Measurements from ENCODE around the gene ELMO1.

ELMO1 gene

DNA sequence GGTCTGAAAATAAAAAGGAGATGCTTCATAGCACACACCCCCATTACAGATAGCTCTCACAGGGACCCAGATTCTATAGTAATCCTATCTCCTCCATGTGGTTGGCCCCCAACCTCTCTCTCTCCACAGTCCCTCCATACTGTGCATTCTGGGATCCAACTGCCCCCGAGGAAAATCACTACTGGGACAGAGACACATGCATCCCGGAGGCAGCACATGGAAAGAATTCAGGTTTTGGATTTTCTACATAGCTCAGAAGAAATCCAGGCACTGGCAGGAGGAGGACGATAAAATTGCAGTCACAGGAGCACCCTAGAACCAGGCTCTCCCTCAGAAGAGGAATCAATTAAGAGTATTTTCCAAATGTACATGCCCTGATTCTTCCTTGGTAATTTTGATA is 239.5 kb downstream of the ELMO1 start:
- no peak for DNase-seq

DNA sequence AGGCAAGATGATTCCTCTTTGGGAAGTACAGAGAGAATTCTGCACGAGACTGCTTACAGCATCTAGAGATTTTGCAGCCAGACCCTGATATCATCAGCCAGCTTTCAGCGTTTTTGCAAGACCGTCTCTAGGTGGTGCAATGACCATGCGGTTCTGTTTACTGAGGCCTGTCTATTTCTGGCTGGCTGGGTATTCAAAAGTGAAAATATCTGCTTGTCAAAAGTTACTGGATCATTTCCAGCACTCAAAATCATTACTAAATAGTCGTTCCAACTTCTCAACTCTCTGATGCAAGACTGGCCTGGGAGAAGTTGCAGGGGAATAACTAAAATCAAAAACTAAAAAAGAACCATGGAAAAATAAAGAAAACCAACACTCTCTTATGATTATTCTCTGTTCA is 240.1 kb downstream of the ELMO1 start:
- DNase-seq = peak; percentile 9

DNA sequence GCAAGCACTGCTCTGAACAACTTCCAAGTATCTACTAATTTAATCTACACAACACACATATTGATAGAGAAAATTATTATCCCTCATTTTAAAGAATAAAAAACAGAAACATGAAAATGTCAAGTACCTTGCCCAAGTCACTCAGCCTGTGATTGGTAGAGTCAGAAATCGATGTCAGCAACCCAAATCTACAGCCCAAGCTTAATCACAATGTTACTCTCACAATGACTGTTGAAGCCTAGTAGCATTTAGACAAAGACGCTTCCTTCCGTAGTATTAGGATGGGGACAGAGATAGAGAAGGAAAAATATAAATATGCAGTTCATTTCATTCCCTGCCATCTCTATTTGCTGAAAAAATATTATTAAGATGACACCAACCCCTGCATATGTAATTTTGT is 242.5 kb downstream of the ELMO1 start:
- DNase-seq = no peak

DNA sequence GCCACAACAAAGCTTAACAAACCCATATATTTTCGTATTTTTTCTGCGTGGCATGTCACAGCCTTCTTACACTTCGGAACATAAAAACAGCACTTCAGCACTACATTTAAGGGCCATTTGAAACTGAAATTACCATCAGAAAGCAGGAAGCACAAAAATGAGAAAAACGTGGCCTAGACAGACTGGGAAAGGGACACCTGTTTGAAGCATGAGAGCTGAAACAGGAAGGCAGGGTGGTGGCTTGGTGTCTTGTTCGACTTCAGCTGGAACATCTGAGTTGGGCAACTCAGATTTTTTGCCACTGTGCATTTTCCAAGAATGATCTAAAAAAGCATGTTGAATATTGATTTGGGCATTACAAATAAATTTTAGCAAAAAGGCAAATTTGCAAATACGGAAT is 243.2 kb downstream of the ELMO1 start:
- no peak for DNase-seq

DNA sequence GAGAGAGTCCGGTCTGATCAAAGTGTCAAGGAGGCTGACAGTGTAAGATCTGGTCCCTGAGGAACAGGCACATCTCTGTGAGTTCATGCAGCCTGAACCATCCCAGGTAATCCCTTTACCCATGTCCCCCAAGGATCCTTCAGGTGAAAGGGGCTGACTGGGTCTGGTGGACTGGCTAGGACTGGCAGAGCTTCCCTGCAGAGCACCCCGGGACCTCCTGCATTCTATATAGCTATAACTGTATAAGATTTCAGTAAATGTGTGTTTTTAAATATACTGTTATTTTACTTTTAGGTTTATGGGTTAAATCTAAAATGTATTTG is 246.8 kb downstream of the ELMO1 start:
- DNase-seq = no peak

DNA sequence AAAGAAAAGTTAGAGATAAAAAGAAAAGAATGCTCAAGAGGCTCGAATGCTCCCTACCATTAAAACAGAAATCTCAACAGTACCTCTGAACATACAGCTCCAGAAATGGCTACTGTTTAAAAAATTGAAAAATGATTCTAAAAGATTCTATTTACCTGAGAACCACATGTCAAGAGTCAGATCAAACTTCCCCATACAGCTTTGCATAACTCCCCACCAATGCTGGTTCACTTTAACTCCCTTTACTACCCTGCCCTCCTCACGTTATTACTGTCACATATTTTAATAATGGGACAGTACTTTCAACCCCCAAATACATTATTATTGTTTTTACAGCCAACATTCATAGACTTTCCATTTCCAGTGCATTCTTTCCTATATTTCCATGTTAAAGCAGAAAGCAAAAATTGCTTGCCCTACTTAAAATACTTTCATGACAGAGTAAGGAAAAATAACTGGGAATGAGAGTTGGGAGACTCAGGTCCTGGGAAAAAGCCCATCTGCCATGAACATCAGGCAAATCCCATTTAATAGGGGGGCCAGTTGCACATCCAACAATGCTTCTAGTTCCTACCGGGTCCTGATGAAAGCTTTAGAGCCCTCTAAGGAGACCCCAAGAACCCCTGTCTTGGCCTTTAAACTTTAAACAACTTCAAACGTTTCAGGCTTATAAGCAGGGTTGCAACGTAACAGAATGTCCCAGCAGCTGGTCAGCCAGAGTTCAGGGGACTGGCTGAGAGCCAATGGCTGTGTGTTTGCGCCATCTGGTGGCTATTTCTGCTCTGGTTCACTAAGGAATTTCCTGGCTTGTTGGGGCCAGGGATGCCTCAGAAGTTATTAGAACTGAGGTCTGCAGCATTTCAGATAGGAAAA is 247.4 kb downstream of the ELMO1 start:
- DNase-seq = peak; percentile 54

DNA sequence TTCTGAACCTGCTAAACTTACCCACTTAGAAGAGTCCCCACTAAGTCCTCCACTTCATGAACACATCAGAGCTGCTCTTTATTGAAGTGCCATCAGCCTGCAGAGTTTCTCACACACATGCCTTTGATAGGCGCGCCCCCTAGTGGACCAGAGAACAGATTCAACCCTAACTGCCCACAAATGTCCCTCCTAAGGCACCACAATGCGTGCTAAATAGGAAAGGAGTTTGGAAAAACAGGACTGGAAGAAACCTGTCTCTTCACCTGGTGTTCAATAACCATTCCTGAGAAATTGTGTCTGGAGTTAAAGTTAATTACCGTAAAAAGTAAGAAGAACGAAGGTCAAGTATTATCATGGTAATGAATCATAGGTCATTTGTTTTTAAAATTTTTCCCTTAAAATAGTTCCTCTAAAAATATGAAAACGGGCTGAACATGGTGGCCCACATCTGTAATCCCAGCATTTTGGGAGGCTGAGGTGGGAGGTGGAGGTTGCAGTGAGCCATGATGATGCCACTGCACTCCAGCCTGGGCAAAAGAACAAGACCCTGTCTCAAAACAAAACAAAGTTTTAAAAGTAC is 249.7 kb downstream of the ELMO1 start:
- peak; percentile 73 for DNase-seq

DNA sequence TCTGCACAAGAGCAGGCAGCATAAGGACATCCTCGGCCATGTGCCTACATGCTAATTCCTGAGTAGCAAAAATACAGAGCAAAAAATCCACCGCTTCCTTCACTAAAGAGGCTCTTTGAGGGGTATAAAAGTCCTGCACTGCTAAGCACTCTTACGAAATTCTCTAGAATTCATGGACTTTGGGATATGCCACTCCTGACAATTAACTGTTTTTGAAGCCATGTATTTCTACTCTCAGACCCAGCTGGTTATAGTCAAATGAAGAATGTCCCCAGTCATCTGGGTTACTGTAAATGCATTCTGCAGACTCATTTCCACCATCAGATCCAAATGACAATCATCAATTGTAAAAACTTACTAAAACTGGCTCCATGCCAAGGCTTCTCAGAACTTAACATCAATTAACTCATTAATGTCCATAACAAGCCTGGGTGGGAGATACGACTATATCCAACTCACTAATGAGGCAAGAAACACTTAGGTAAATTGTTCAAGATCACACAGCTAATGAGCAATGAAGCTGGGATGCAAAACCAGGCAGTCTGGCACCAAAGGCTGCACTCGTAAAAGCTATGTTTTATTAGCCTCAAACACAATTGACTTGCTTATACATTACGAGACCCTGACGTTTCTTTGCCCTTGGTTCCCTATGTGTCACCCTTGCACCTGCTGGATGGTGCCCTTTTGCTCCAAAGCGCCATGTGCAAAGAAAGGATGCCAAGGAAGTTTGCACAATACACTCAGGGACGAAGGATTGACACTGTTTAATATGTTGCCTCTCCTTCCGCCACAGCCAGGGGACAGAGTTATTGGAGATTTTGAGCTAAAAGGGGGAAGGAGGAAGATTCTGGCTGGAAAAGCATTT is 250.4 kb downstream of the ELMO1 start:
- DNase-seq = peak; percentile 60

DNA sequence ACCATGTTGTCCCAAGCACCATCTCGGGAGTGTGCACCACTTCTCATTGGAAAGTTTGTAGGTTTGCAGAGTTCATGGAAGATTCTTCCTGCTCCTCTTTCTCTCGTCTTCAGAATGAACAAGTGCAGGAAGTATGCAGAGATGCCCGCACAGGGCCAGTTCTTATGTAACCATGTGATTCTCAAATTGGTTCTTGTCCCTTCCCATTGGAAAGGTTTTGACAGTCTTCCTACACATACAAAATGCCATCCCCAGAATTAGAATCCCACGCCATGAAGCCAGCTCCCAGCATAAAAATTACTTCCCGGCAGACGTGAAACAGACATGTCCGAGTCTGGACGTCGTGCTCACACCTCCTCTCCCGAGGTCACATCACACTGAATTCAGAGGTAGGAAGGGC is 251.6 kb downstream of the ELMO1 start:
- no peak for DNase-seq

DNA sequence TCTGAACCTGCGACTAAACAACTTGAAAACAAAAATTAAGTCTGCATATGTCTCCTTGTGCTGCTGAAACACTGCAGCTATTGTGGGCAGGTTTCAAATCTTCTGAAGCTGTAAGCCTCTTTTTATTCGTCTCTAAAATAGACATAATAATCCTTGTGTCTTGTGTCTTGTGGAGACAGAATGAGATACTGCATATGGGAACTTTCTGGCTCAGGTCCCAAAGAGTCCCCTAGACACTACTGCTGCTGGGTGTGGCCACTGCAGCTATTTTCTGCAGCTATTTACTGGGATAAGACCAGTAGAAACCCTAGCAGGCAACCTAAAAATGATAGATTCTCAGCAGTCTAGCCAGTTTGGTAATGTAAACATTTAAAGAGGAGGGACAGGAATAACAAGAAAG is 252.0 kb downstream of the ELMO1 start:
- DNase-seq = no peak

DNA sequence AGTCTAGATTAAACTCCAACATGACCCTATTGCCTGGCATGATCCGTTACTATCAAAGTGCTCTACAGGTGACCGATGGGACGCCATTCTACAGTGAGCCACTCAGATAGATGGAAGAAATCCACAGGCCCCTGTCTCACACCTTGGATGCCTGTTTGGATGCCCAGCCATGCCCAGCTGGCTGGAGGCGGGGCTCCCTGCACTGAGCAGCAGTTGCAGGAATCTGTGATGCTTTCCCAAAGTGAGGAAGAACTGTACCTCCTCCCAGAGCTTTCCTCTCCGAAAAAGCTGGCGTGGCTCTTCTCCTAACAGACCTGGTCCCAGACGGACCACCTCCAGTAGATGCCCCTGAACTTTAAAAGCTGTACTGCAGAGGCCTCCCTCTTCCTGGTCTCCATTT is 253.3 kb downstream of the ELMO1 start:
- no peak for DNase-seq

DNA sequence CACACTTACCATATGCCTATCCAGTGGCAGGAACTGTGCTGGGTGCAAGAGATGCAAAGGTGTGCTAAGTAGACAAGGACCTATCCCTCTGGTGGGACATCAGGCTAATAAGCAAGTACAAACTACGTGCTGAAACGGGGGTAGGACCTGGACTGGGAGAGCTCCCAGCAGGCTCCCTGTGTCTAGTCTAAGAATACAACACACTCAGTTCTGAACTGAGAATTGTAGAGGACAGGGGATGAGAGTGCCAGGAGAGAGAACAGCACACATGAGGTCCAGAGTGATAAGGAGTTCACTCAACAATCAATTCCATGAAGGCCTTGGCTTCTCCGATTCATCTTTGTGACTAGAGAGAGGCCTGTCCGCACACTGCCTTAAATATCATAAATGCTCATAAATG is 253.7 kb downstream of the ELMO1 start:
- no peak for DNase-seq

DNA sequence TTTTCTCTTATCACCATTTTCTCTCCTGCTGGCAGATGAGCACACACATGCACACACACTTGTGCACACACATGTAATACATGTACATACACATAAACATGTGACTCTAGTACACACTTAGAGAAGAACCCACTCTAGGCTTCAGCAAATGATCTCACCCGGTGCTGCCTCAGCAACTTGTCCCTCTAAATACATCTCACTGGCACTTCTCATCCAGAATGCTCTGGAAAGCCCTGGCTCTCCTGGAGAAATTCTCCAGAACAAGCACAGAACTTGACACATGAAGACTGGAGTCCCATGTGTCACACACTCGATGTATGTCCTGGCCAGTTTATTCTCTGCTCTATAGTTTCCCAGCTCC is 254.9 kb downstream of the ELMO1 start:
- no peak for DNase-seq

DNA sequence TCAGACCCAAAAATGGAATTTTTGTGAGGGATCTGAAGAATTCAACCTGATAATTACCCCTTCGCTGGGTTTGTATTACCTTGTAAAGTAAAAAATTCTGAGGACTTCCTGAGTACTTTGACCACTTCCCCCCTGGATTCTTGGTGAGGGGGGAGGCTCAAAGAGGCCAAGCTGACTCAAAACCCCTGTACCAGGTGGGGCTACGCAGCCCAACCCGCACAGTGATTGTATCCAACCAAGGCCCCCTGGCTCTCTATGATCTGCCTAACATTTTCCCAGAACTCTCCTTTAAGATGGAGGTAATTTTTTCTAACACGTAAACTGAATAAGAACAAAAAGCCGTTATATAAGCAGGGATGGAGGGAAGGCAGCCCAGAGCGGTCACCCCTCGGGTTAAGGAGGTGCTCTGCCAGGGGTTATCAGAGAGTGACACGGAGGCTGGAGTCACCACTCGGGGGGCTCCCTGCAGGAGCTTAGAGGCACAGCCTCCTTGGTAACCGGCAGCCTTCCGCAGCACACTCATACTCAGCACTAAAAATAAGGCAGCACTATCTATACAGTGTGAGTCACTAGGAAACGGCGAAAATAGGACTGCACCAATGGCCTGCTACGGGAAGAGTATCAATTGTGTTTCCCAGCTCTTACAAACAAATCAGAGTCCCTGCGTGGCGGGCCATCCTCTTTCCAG is 255.4 kb downstream of the ELMO1 start:
- DNase-seq = no peak

DNA sequence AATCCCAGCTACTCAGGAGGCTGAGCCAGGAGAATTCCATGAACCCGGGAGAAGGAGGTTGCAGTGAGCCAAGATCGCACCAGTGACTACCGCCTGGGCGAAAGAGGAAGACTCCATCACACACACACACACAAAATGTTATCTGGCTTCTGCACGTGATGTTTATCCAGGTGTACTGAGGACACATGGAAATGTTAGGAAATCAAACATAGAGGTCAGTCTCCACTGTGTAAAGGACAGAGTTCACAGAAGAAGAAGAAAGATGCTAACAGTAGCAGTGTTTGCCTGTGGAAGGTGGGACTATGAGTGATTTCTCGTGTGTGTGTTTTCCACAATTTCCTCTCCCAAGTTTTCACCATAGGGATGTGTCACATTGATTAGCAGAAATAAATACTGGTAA is 256.9 kb downstream of the ELMO1 start:
- no peak for DNase-seq

DNA sequence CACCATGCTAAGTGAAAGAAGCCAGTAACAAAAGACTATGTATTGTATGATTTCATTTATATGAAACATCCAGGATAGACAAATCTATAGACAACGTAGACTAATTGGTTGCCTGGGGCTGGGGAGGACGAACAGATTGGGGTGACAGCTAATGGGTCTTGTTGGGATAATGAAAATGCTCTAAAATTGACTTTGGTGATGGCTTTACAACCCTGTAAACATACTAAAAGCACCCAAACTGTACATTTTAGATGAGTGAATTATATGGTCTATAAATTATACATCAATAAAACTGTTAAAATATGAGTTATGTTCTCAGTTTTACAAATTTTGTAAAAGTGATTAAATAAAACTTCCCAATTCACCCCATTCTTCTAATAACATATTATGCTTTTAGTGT is 261.5 kb downstream of the ELMO1 start:
- DNase-seq = no peak

DNA sequence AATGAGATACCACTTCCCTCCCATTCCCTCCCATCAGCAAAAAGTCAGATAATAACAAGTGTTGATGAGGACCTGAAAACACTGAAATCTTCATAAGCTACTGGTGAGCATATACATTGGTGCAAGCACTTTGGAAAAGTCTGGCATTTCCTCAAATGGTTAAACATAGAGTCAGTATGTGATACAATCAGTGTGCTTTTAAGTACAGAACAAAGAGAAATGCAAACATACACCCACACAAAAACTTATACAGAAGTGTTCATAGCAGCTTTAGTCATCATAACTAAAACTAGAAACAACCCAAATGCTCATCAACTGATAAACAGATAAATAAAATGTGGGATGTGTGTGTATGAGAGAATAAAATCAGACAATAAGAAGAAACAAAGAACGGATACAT is 261.9 kb downstream of the ELMO1 start:
- DNase-seq = no peak

DNA sequence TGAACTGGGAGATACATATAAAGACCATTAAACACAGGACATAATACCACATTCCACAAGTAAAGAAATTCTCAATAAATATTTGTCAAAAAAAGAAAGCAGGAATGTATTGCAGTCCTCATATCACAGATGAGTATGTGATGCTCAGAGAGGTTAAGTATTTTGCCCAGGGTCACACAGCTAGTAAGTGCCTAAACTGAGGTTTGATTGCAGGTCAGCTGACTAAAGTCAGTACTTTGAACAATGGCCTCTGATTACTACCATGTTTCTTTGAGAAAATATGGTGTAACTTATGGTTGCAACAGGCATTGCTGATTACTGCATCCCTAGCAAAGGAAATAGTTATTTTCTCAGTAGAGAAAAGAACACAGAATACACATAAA is 267.1 kb downstream of the ELMO1 start:
- DNase-seq = no peak

DNA sequence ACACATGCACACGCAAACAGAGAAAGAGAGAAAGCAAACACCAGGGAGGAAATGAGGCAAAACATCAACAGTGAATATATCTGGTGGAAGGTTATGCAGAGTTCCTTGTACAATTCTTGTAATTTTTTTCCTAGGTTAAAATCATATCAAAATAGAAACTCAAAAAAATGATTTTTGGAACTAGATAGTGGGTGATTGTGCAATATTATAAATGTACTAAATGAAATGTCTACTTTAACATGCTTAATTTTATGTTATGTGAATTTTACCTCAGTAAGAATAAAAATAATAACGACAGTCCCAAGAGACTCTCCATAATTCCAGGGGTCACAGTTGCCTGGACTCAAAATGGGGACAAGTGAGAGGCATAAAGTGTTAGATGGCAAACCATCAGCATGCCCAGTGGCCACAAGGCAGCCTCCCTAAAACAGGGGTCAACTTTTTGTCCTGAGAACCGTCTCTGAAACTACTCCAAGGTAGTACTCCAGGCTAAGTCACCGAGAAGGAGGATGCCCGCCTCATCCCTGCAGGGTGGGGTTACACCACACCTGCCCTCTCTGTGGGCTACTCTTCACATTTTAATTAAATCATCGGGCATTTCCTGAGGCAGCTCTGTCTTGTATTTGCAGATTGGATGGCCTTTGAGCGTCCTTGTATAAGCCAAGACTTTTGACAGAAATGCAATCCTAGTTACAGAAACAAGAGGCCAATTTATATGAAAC is 267.7 kb downstream of the ELMO1 start:
- DNase-seq = no peak

DNA sequence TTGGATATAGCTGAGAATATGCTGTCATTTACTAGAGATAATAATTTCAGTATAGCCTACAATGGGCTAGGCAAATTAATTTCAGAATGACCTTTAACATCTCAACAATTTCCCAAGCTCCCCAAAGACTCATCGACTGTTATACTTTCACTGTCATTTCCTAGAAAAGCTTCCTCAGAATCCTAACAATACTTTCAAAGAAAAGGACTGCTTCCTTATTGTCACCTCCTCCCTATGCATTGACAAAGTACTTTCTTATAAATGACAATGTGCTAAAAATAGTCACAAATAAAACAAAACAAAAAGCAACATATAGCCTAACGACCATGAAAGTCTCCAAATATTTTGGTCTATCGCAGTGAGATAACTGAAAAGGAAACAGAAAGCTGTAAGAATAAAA is 272.6 kb downstream of the ELMO1 start:
- DNase-seq = no peak

DNA sequence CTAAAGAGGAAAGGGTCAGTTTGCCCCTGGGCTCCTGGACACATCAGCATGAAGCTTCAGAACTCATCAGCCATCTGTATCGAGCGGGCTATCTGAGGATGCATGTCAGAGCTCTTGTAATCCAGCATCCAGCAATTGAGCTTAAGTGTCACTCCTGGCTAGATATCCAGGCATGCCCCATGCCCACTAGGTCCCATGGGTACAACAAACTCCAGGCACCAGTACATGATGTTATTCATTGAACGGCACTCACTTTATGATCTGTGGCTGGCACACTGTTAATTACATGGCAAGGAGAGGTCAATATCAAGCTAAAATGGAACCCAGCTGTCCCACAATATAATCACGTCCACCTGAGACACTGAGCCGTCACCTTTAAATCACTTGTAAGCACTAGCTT is 274.2 kb downstream of the ELMO1 start:
- no peak for DNase-seq

DNA sequence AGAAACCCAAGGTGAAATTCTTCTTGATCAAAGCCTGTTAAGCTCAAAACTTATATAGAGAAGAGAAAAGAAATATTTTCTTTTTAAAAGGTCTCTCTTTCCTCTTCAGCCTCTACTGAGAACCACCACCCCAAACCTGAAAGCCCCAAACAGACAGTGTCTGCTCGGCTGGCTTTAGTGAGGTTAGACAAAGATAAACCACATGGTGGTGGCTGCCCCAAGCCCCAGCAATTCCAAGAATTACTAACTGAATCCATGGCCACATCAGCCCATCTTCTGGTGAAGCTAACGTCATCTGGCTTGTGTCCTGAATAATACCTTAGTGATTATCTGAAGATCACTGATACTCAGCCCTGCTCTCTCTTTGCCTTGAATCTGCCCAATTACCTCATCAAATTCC is 275.0 kb downstream of the ELMO1 start:
- no peak for DNase-seq

DNA sequence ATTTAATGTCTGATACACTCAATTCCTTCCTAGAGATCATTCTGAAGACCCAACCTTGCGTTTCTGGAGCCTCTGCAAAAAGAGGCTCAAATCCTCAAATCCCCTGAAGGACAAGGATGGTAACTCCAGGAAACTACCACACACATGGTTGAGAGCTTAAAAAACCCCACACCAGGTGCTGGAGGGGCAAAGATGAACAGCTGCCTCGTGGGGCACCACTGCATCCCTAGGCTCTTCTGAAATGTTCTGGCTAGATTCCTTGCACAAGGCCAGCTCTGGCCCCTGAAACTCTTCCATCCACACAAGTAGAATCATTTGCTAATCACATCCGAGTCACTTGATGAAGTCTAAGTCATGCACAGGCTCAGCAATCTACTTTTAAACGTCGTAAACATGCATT is 286.6 kb downstream of the ELMO1 start:
- DNase-seq = no peak

Measured in NCI-H1105 (cell line).